K562 (cell line): ENCODE data around the gene RBKS. TPM values are rescaled to one million over a fixed set of nuclear protein-coding genes. Genes with fewer than 3 reads are reported as not detected.

Experiments used
- ATAC-seq: fragments of 200-7000 bp; cut with Tn5 transposase; 3 replicates; pipeline ENCODE4 v1.9.1; 2020; ENCODE audit warnings: moderate library complexity
- BruUV-seq: library from RNA; stranded (reverse); fragments of 400-500 nt; replicated peaks from 2 replicates; lab custom pipeline; 2021; lab: Mats Ljungman, UMichigan
- CTCF ChIA-PET: fragments of 300-600 bp; formaldehyde crosslinking; extraction: SDS; loops from one replicate; lab custom pipeline; 2021; ENCODE audit warnings: low intra/inter-chr PET ratio; lab: Yijun Ruan, JAX
- POLR2A ChIA-PET: fragments of 300-600, 350-650 bp; sonication (Branson Sonifier 250); formaldehyde crosslinking; extraction: SDS; loops from one replicate; lab custom pipeline; 2021; ENCODE audit warnings: antibody characterized with exemption, inconsistent platforms; lab: Yijun Ruan, JAX
- DNase-seq, 4 experiments: peaks; one replicate each; pipeline versions ENCODE4 v3.0.0 to v3.0.0-alpha.2; 2011 to 2018; ENCODE audit warnings: low spot score in 3 of 4, mixed read lengths in 3 of 4; ENCODE audit errors: extremely low read depth in 1 of 4
- FAIRE-seq: peaks from 2 replicates; lab custom pipeline; 2011; peaks lifted over from hg19 to GRCh38; lab: Jason Lieb, UNC
- H2AFZ ChIP-seq: 2 replicates; pipeline ENCODE4 v1.6.0; 2011; ENCODE audit warnings: low read depth, low read length, control low read depth, inconsistent platforms
- H3K27ac ChIP-seq: fragments of 200-600 bp; 3 replicates; pipeline ENCODE4 v1.8.0; 2011; ENCODE audit warnings: low read depth, mild to moderate bottlenecking, control low read depth, inconsistent platforms, low read length, moderate library complexity, mixed read lengths; ENCODE audit errors: extremely low read depth
- H3K27me3 ChIP-seq, 2 experiments: fragments of 300-600 bp in 1 of 2; 2 replicates in 1 of 2; 3 replicates in 1 of 2; pipeline versions ENCODE4 v1.6.0 to v1.8.0; 2011; ENCODE audit warnings: inconsistent platforms in 2 of 2, low read length in 2 of 2, mild to moderate bottlenecking in 1 of 2, mixed read lengths in 1 of 2, moderate library complexity in 1 of 2; ENCODE audit not compliant: control insufficient read depth in 2 of 2, insufficient read depth in 2 of 2
- H3K36me3 ChIP-seq: fragments of 300-600 bp; 3 replicates; pipeline ENCODE4 v1.8.0; 2011; ENCODE audit warnings: mild to moderate bottlenecking, low read length, inconsistent platforms; ENCODE audit not compliant: control insufficient read depth, insufficient read depth
- H3K4me1 ChIP-seq, 2 experiments: fragments of 200-600 bp in 1 of 2; replicated peaks in 1 of 2; 2 replicates in 1 of 2; 3 replicates in 1 of 2; pipeline versions ENCODE4 v1.5.1 to v1.8.0; 2011; ENCODE audit warnings: inconsistent platforms in 2 of 2, low read length in 2 of 2, mild to moderate bottlenecking in 1 of 2, mixed read lengths in 1 of 2, moderate library complexity in 1 of 2; ENCODE audit not compliant: control insufficient read depth in 2 of 2, insufficient read depth in 2 of 2
- H3K4me2 ChIP-seq: 2 replicates; pipeline ENCODE4 v1.6.1; 2011; ENCODE audit warnings: low read length, control low read depth, inconsistent platforms, mixed read lengths; ENCODE audit not compliant: insufficient read depth
- H3K4me3 ChIP-seq: fragments of 200-600 bp; sonication (generic), shearing (Covaris generic); 2 replicates; pipeline ENCODE4 v1.5.1; 2016; ENCODE audit warnings: control low read depth, inconsistent platforms
- H3K79me2 ChIP-seq: fragments of 200-600 bp; 3 replicates; pipeline ENCODE4 v1.8.0; 2011; ENCODE audit warnings: low read length, inconsistent platforms; ENCODE audit not compliant: control insufficient read depth, insufficient read depth
- H3K9ac ChIP-seq, 2 experiments: 2 replicates each; pipeline versions ENCODE4 v1.6.0 to v1.6.1; 2011; ENCODE audit warnings: low read depth in 2 of 2, low read length in 2 of 2, control low read depth in 1 of 2, inconsistent platforms in 1 of 2, mild to moderate bottlenecking in 1 of 2, mixed read lengths in 1 of 2; ENCODE audit not compliant: insufficient read depth in 1 of 2
- H3K9me1 ChIP-seq: one replicate; pipeline ENCODE4 v1.6.0; 2011; ENCODE audit warnings: inconsistent platforms, mild to moderate bottlenecking, low read length, moderate library complexity; ENCODE audit not compliant: control insufficient read depth, insufficient read depth
- H3K9me3 ChIP-seq: replicated peaks from 2 replicates; pipeline ENCODE4 v1.5.1; 2011; ENCODE audit warnings: low read depth, low read length, inconsistent platforms; ENCODE audit not compliant: control insufficient read depth, insufficient read depth
- H4K20me1 ChIP-seq: replicated peaks from 2 replicates; pipeline ENCODE4 v1.6.1; 2011; ENCODE audit warnings: low read length, inconsistent platforms, mixed read lengths; ENCODE audit not compliant: control insufficient read depth, insufficient read depth
- CHCHD3 ChIP-seq: fragments of 250-450 bp; sonication (Bioruptor Pico); IDR thresholded peaks from 2 replicates; pipeline ENCODE4 v2.1.2; 2022; ENCODE audit warnings: mild to moderate bottlenecking
- KDM2B ChIP-seq: fragments of 250-450 bp; sonication (Bioruptor Pico); IDR thresholded peaks from 2 replicates; pipeline ENCODE4 v1.8.0; 2021; ENCODE audit warnings: mild to moderate bottlenecking, moderate library complexity
- NR2F6 ChIP-seq: fragments of 450-650 bp; formaldehyde crosslinking; IDR thresholded peaks from 2 replicates; pipeline ENCODE4 v1.4.0; 2020; ENCODE audit warnings: mild to moderate bottlenecking
- RBBP5 ChIP-seq: fragments of 200-600 bp; sonication (generic); IDR thresholded peaks from 2 replicates; pipeline ENCODE4 v1.6.1; 2012; ENCODE audit warnings: borderline replicate concordance, mild to moderate bottlenecking, low read length, control low read depth, inconsistent platforms; ENCODE audit not compliant: insufficient read depth, poor library complexity, severe bottlenecking
- RBFOX2 ChIP-seq: fragments of 200-400 bp; formaldehyde crosslinking; IDR thresholded peaks from 2 replicates; pipeline ENCODE4 v1.6.1; 2017; ENCODE audit warnings: low read depth, mild to moderate bottlenecking, low read length, moderate library complexity
- ZBED1 ChIP-seq: IDR thresholded peaks from 2 replicates; pipeline ENCODE4 v1.6.1; 2014
- ZNF239 ChIP-seq: fragments of 250-450 bp; sonication (Bioruptor Pico); IDR thresholded peaks from 2 replicates; pipeline ENCODE4 v1.4.0; 2020; ENCODE audit warnings: mild to moderate bottlenecking
- ZNF75A ChIP-seq: fragments of 450-650 bp; formaldehyde crosslinking; IDR thresholded peaks from 2 replicates; pipeline ENCODE4 v1.4.0; 2020; ENCODE audit warnings: mild to moderate bottlenecking
- ZNF76 ChIP-seq: fragments of 250-450 bp; sonication (Bioruptor Pico); IDR thresholded peaks from 2 replicates; pipeline ENCODE4 v1.4.0; 2020; ENCODE audit warnings: mild to moderate bottlenecking, moderate library complexity, borderline replicate concordance
- WGBS: fragments of 100-300 bp; shearing (Covaris generic); methylation state at CpG from one replicate; pipeline ENCODE4 v1.1.6; 2016; ENCODE audit warnings: low coverage, mixed read lengths; ENCODE audit not compliant: insufficient coverage; ENCODE audit errors: missing lambda C conversion rate; 5-methylcytosine and 5-hydroxymethylcytosine counted together
- in situ Hi-C: fragments of 300-500 bp; cut with MboI; formaldehyde crosslinking; loops from 4 replicates; pipeline ENCODE4 v1.15.0; 2018; ENCODE audit warnings: inconsistent platforms, mixed read lengths
- intact Hi-C: fragments of 100-400 bp; cut with micrococcal nuclease; formaldehyde crosslinking; loops from 2 replicates; pipeline ENCODE4 v1.14.2; 2022
- polyA plus RNA-seq, 8 experiments: library from polyadenylated mRNA; depleted of rRNA in 4 of 8; stranded (reverse) in 5 of 8; unstranded in 3 of 8; fragments of >200 nt; fragmentation: Nextera tagmentation in 2 of 8; fragmentation: Illumina TruSeq in 1 of 8; extraction: Ambion mirVana in 2 of 8; extraction: Trizol in 1 of 8; gene quantifications; 2 replicates each; pipeline versions ENCODE4 v1.2.1 to v1.2.3, GENCODE V29; 2011 to 2014; ENCODE audit warnings: inconsistent platforms in 1 of 8, missing spikeins in 1 of 8
- total RNA-seq, 7 experiments: library from RNA; depleted of rRNA in 6 of 7; stranded (reverse); fragments of >200 nt in 6 of 7; fragmentation: Illumina TruSeq in 2 of 7; extraction: Trizol in 2 of 7; gene quantifications; 2 replicates each; pipeline versions ENCODE4 v1.2.1 to v1.2.3, GENCODE V29; 2011 to 2021; ENCODE audit warnings: low replicate concordance in 1 of 7
- TF ChIP-seq, protein P1 (sequence below), 3 experiments: fragments of 200-800 bp in 1 of 3; sonication (Bioruptor generic) in 1 of 3; sonication (generic) in 1 of 3; formaldehyde crosslinking in 1 of 3; IDR thresholded peaks; 2 replicates each; pipeline versions ENCODE4 v1.6.1 to v1.8.0; 2016 to 2022; ENCODE audit warnings: mild to moderate bottlenecking in 2 of 3, missing compliant biosample characterization in 2 of 3, missing genetic modification characterization in 2 of 3, missing genetic modification reagents in 1 of 3
- TF ChIP-seq, protein P2 (sequence below), 2 experiments: fragments of 450-650 bp; IDR thresholded peaks; 2 replicates each; pipeline ENCODE4 v1.6.1; 2018; ENCODE audit warnings: mild to moderate bottlenecking in 2 of 2, low read depth in 1 of 2; ENCODE audit not compliant: partially characterized antibody in 2 of 2

Gene RBKS
- total and polyA plus RNA-seq, 9 of the 15 experiments (the other 6 are each of a cell fraction or from before 2014, with no cell fraction given), result 0.06 to 0.39 (median 0.19) TPM

DNA sequence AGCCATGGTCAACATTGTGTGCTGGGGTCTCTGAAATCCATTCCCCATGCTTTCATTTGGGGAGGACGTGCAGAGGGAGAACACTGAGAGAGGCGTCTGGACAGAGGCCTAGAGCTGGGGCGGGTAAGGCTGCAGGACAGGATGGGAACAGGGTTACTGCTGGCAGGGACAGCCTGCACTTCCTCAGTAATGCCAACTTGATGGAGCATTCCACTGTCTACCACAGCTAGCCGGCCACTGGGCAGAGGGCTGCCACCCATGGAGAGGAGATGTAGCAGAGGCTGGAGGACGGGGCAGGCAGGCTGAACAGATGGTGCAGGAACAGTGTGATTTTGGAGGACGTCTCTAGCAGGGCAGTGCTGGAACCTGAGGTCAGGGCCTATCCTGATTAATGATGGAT, 89.3 kb downstream of the RBKS start:
- Histone ChIP-seq H3K9ac (no peak overlapping the region), H3K9me3 (no peaks in the 10 kb centered on the region), H2AFZ (no peak overlapping the region), H3K27me3 (peaks cover 18 to 46% of the 10 kb centered on the region in 2 experiments), H4K20me1 (no peaks in the 10 kb centered on the region; the same call in 1 of the 2 replicates), H3K9me1 (no peaks in the 10 kb centered on the region), H3K4me3 (no peak overlapping the region), H3K27ac (no peak overlapping the region), H3K4me2 (no peak overlapping the region), H3K4me1 (no peaks in the 10 kb centered on the region; a peak in 1 of 5 replicates), H3K36me3 (no peaks in the 10 kb centered on the region), H3K79me2 (no peaks in the 10 kb centered on the region)
- no peak for DNase-seq
- in situ Hi-C loops, result no loop called here
- FAIRE-seq, result no peak
- 3% methylated on average over 6 of the region's 6 CpGs for WGBS
- no TSS peak for BruUV-seq
- ChIA-PET POLR2A (no interaction called here), CTCF (no interaction called here)
- TF ChIP-seq RBBP5, result no peak
- TF ChIP-seq RBFOX2, result no peak
- TF ChIP-seq CHCHD3 (CRISPR knock-in tag), result no peak
- intact Hi-C loops, result no loop called here
- no peak for ATAC-seq

DNA sequence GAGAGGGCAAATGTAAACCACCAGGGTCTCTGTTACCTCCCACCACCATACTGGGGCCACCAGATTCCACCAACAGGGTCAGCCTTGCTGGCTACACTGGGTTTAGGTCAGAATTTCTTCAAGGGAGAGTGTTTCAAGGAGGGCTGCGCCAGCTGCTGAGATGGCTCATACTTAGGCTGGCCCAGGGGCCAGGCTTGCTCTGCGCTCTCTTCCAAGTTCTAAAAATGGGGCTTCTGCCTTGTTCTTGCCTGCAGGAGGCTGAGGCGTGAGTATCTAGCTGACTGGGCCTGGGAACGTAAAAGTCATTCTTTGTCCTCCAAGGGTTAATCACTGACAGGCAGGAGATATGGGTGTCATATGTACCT, 90.6 kb downstream of the RBKS start:
- Histone ChIP-seq H3K9me3 (no peaks in the 10 kb centered on the region), H2AFZ (no peak overlapping the region), H3K9ac (no peak overlapping the region), H3K79me2 (no peaks in the 10 kb centered on the region), H3K4me2 (no peak overlapping the region), H3K27me3 (peaks cover 21 to 43% of the 10 kb centered on the region in 2 experiments), H3K9me1 (no peaks in the 10 kb centered on the region), H3K36me3 (no peaks in the 10 kb centered on the region), H3K4me1 (no peaks in the 10 kb centered on the region; a peak in 1 of 5 replicates), H3K27ac (no peak overlapping the region), H3K4me3 (no peak overlapping the region), H4K20me1 (no peaks in the 10 kb centered on the region; the same call in 1 of the 2 replicates)
- CTCF ChIA-PET, result no interaction called here
- FAIRE-seq (no peak), DNase-seq (no peak), ATAC-seq (no peak)
- in situ Hi-C loops, result no loop called here
- BruUV-seq, result no TSS peak
- WGBS, result 11% methylated on average over 4 of the region's 4 CpGs
- intact Hi-C loops, result no loop called here
- POLR2A ChIA-PET, result interaction anchor here (0.6 kb wide), 1 partner anchor 36 kb away, joined by 3 read pairs; no protein-coding TSS in a partner anchor
- no peak for TF ChIP-seq ZBED1
- TF ChIP-seq ZNF239 (CRISPR knock-in tag), result no peak
- TF ChIP-seq NR2F6 (CRISPR knock-in tag), result no peak
- TF ChIP-seq ZNF75A (CRISPR knock-in tag), result no peak
- TF ChIP-seq, protein P1, sequence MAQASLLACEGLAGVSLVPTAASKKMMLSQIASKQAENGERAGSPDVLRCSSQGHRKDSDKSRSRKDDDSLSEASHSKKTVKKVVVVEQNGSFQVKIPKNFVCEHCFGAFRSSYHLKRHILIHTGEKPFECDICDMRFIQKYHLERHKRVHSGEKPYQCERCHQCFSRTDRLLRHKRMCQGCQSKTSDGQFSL (CRISPR knock-in tag; IDR thresholded peaks at IDR 0.05), result no peak
- TF ChIP-seq, protein P1 (tag; IDR thresholded peaks at IDR 0.05), result no peak
- TF ChIP-seq, protein P2, sequence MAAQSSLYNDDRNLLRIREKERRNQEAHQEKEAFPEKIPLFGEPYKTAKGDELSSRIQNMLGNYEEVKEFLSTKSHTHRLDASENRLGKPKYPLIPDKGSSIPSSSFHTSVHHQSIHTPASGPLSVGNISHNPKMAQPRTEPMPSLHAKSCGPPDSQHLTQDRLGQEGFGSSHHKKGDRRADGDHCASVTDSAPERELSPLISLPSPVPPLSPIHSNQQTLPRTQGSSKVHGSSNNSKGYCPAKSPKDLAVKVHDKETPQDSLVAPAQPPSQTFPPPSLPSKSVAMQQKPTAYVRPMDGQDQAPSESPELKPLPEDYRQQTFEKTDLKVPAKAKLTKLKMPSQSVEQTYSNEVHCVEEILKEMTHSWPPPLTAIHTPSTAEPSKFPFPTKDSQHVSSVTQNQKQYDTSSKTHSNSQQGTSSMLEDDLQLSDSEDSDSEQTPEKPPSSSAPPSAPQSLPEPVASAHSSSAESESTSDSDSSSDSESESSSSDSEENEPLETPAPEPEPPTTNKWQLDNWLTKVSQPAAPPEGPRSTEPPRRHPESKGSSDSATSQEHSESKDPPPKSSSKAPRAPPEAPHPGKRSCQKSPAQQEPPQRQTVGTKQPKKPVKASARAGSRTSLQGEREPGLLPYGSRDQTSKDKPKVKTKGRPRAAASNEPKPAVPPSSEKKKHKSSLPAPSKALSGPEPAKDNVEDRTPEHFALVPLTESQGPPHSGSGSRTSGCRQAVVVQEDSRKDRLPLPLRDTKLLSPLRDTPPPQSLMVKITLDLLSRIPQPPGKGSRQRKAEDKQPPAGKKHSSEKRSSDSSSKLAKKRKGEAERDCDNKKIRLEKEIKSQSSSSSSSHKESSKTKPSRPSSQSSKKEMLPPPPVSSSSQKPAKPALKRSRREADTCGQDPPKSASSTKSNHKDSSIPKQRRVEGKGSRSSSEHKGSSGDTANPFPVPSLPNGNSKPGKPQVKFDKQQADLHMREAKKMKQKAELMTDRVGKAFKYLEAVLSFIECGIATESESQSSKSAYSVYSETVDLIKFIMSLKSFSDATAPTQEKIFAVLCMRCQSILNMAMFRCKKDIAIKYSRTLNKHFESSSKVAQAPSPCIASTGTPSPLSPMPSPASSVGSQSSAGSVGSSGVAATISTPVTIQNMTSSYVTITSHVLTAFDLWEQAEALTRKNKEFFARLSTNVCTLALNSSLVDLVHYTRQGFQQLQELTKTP (IDR thresholded peaks at IDR 0.05; ENCODE audit: low read depth in 1 of 2, partially characterized antibody in 2 of 2), result no peak
- no peak for TF ChIP-seq KDM2B
- no peak for TF ChIP-seq ZNF76 (CRISPR knock-in tag)
